GF-D8 (cell line): ENCODE results near the gene TP53INP2.
A peak's percentile ranks its signal among the peaks of the same experiment; 100 is the strongest.
"Not testable (repeated sequence)": the region's sequence is repeated elsewhere in the genome, so short reads cannot be mapped to it uniquely, and the experiment has no call there.

Experiments
- DNase-seq: peaks from one replicate; lab custom pipeline; 2025; lab: John Stamatoyannopoulos, UW

Gene TP53INP2

GRCh38 chr20:34705397-34706301, 1.5 kb downstream of the TP53INP2 start:
- peak; percentile 5 for DNase-seq

- no peak for DNase-seq
Observed at GRCh38 chr20:34706302-34706875, 2.2 kb downstream of the TP53INP2 start.

- no peak for DNase-seq
Observed at GRCh38 chr20:34706912-34707784, 3.0 kb downstream of the TP53INP2 start.

GRCh38 chr20:34708621-34709043, 4.5 kb downstream of the TP53INP2 start:
- no peak for DNase-seq

GRCh38 chr20:34709044-34709830, 5.1 kb downstream of the TP53INP2 start:
- DNase-seq = peak; percentile 45

GRCh38 chr20:34709831-34710567, 5.9 kb downstream of the TP53INP2 start:
- peak; percentile 60 for DNase-seq

- no peak for DNase-seq
Observed at GRCh38 chr20:34710568-34710839, 6.4 kb downstream of the TP53INP2 start.

- no peak for DNase-seq
Observed at GRCh38 chr20:34710861-34711574, 6.9 kb downstream of the TP53INP2 start.

GRCh38 chr20:34711813-34712430, 7.8 kb downstream of the TP53INP2 start:
- DNase-seq = no peak

GRCh38 chr20:34712525-34713192, 8.5 kb downstream of the TP53INP2 start:
- DNase-seq = no peak

GRCh38 chr20:34713194-34713943, 9.2 kb downstream of the TP53INP2 start:
- DNase-seq = no peak

GRCh38 chr20:34713944-34714515, 9.9 kb downstream of the TP53INP2 start:
- DNase-seq = not testable (repeated sequence)

- DNase-seq = no peak
Observed at GRCh38 chr20:34715384-34715783, 11.2 kb downstream of the TP53INP2 start.

GRCh38 chr20:34716921-34717229, 12.7 kb downstream of the TP53INP2 start:
- DNase-seq = no peak

GRCh38 chr20:34717230-34718095, 13.3 kb downstream of the TP53INP2 start:
- DNase-seq = no peak

- DNase-seq = not testable (repeated sequence)
Observed at GRCh38 chr20:34719242-34720017, 15.3 kb downstream of the TP53INP2 start.

GRCh38 chr20:34720266-34720665, 16.1 kb downstream of the TP53INP2 start:
- no peak for DNase-seq
